Suprapubic skin (tissue), 4 donors: ENCODE results near the gene LRP1B. TPM values are rescaled to one million over a fixed set of nuclear protein-coding genes. Genes with fewer than 3 reads are reported as not detected.

Source experiments
- DNase-seq, 2 donors: peaks; one replicate each; pipeline ENCODE4 v3.0.0-alpha.2; 2019; ENCODE audit warnings: low spot score in 2 of 2
- H3K27ac ChIP-seq: fragments of 200-600 bp; sonication (generic); one replicate; pipeline ENCODE4 v1.5.1; 2019
- H3K27me3 ChIP-seq: fragments of 200-600 bp; sonication (generic); one replicate; pipeline ENCODE4 v1.5.1; 2019
- H3K36me3 ChIP-seq: fragments of 200-600 bp; sonication (generic); one replicate; pipeline ENCODE4 v1.5.1; 2019
- H3K4me1 ChIP-seq: fragments of 200-600 bp; sonication (generic); one replicate; pipeline ENCODE4 v1.5.1; 2019
- H3K4me3 ChIP-seq: fragments of 200-600 bp; sonication (generic); one replicate; pipeline ENCODE4 v1.5.1; 2019; ENCODE audit warnings: mild to moderate bottlenecking
- H3K9me3 ChIP-seq: fragments of 200-600 bp; sonication (generic); one replicate; pipeline ENCODE4 v1.5.1; 2019
- CTCF ChIP-seq, 2 donors: fragments of 200-600 bp in 1 of 2; fragments of 450-650 bp in 1 of 2; sonication (generic) in 1 of 2; IDR thresholded peaks; one replicate each; pipeline ENCODE4 v1.5.1; 2016 to 2019; ENCODE audit warnings: antibody characterized with exemption in 2 of 2, mild to moderate bottlenecking in 1 of 2, moderate library complexity in 1 of 2
- EP300 ChIP-seq: sonication (generic); formaldehyde crosslinking; IDR thresholded peaks from one replicate; pipeline ENCODE4 v1.6.1; 2017; ENCODE audit warnings: antibody characterized with exemption
- POLR2A ChIP-seq, 2 donors: fragments of 450-650 bp; IDR thresholded peaks; one replicate each; pipeline ENCODE4 v1.6.1; 2017; ENCODE audit warnings: antibody characterized with exemption in 2 of 2, mild to moderate bottlenecking in 2 of 2, moderate library complexity in 2 of 2
- POLR2AphosphoS5 ChIP-seq, 3 donors: sonication (generic); formaldehyde crosslinking; IDR thresholded peaks; one replicate each; pipeline ENCODE4 v1.6.1; 2017; ENCODE audit warnings: antibody characterized with exemption in 3 of 3
- WGBS: methylation state at CpG from one replicate; pipeline ENCODE4 v1.1.5; 2018; 5-methylcytosine and 5-hydroxymethylcytosine counted together
- total RNA-seq, 4 donors: library from RNA; depleted of rRNA; stranded (reverse); fragments of >200 nt; gene quantifications; one replicate each; pipeline ENCODE4 v1.1.0, GENCODE V29; 2016

LRP1B gene
- total RNA-seq, 4 donors from 2014 or later, result 0.11 to 2.7 (median 1.3) TPM

DNA sequence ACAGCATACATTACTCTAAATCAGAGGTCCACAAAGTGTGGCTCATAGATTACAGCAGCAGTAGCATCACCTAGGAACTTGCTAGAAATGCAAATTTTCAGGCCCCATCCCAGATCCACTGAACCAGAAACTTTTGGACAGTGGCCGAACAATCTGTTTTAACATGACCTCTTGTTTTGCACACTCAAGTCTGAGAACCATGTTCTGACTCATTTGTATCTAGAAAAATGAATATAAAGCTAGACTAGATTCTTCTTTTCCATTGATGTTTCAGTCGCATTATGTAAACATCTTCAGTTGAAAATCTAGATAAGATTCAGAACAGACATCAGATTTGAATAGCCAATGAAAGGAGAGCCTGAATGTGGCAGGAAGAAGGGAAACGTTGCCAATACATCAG, 608.8 kb downstream of the LRP1B start:
- no peak for DNase-seq
- no peaks in the 10 kb centered on the region for H3K9me3 ChIP-seq
- no peaks in the 10 kb centered on the region for H3K4me1 ChIP-seq
- WGBS, result 87% methylated on average over 3 of the region's 3 CpGs
- H3K4me3 ChIP-seq, result no peak overlapping the region
- H3K27me3 ChIP-seq, result no peaks in the 10 kb centered on the region
- no peak overlapping the region for H3K27ac ChIP-seq
- no peak for TF ChIP-seq EP300
- no peak for TF ChIP-seq POLR2AphosphoS5 (IDR thresholded peaks at IDR 0.05)
- TF ChIP-seq CTCF (IDR thresholded peaks at IDR 0.05), result no peak
- no peak for TF ChIP-seq POLR2A (IDR thresholded peaks at IDR 0.05)
- H3K36me3 ChIP-seq, result no peaks in the 10 kb centered on the region

DNA sequence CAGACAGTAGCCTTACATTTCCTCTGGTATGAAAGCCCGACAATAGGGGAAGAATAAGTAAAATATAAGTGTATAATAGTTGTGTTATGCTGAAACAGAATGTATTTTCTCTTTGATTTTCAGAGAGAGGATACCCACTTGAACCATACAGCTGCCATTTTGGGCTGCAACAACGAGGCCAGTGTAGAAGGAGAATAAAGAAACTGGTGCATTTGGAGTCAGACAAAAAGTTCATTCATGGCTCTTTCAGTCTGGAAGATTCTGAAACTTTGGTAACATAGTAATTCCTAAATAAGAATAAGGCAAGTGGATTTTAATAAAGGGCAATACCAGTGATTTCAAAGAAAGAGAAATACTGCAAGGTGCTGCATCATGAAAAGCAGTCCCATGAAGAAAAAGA, 610.9 kb downstream of the LRP1B start:
- DNase-seq, result no peak
- no peak for TF ChIP-seq EP300
- no peak for TF ChIP-seq POLR2A (IDR thresholded peaks at IDR 0.05)
- TF ChIP-seq CTCF (IDR thresholded peaks at IDR 0.05), result no peak
- no peak for TF ChIP-seq POLR2AphosphoS5 (IDR thresholded peaks at IDR 0.05)
- Histone ChIP-seq H3K27me3 (no peaks in the 10 kb centered on the region), H3K4me3 (no peak overlapping the region), H3K27ac (no peak overlapping the region), H3K4me1 (no peaks in the 10 kb centered on the region), H3K9me3 (no peaks in the 10 kb centered on the region), H3K36me3 (no peaks in the 10 kb centered on the region)
- 89% methylated on average over 2 of the region's 2 CpGs for WGBS

GRCh38 chr2:141517852-141518421, 612.9 kb downstream of the LRP1B start:
- 72% methylated on average over 2 of the region's 2 CpGs for WGBS
- no peaks in the 10 kb centered on the region for H3K9me3 ChIP-seq
- no peaks in the 10 kb centered on the region for H3K4me1 ChIP-seq
- no peak overlapping the region for H3K4me3 ChIP-seq
- H3K36me3 ChIP-seq, result no peaks in the 10 kb centered on the region
- no peak for DNase-seq
- no peak overlapping the region for H3K27ac ChIP-seq
- TF ChIP-seq EP300 (no peak), POLR2AphosphoS5 (IDR thresholded peaks at IDR 0.05) (no peak), CTCF (IDR thresholded peaks at IDR 0.05) (no peak), POLR2A (IDR thresholded peaks at IDR 0.05) (no peak)
- H3K27me3 ChIP-seq, result no peaks in the 10 kb centered on the region

- H3K36me3 ChIP-seq, result no peaks in the 10 kb centered on the region
- H3K9me3 ChIP-seq, result no peaks in the 10 kb centered on the region
- H3K4me1 ChIP-seq, result no peaks in the 10 kb centered on the region
- H3K27ac ChIP-seq, result no peak overlapping the region
- TF ChIP-seq POLR2A (IDR thresholded peaks at IDR 0.05) (no peak), EP300 (no peak)
- no peak overlapping the region for H3K4me3 ChIP-seq
- 70% methylated on average over 5 of the region's 5 CpGs for WGBS
- H3K27me3 ChIP-seq, result no peaks in the 10 kb centered on the region
- no peak for DNase-seq
These were observed 613.5 kb downstream of the LRP1B start for GRCh38 chr2:141517180-141517851.

DNA sequence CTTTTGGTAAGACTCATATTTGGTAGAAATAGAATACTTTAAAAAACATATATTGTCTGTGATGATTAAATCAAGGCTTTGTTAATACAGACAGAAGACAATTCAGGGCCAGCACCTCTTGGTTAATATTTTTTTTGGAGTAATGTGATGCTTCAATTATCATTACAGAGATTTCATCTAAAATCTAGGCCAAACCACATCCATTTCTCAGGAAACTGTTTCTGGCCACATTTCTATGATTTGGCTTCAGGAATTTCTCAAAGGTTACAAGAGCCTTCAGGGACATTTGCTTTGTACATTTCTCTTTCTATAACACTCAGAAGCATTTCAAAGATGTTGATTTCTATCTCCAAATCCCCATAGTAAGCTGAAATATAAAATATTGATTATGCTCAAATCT, 614.9 kb downstream of the LRP1B start:
- Histone ChIP-seq H3K36me3 (no peaks in the 10 kb centered on the region), H3K27ac (no peak overlapping the region), H3K4me1 (no peaks in the 10 kb centered on the region), H3K4me3 (no peak overlapping the region), H3K9me3 (no peaks in the 10 kb centered on the region), H3K27me3 (no peaks in the 10 kb centered on the region)
- DNase-seq, result no peak
- TF ChIP-seq EP300 (no peak), POLR2AphosphoS5 (IDR thresholded peaks at IDR 0.05) (no peak), CTCF (IDR thresholded peaks at IDR 0.05) (no peak), POLR2A (IDR thresholded peaks at IDR 0.05) (no peak)
